ENCODE data around the gene TRPM3.

TRPM3 gene

DNA sequence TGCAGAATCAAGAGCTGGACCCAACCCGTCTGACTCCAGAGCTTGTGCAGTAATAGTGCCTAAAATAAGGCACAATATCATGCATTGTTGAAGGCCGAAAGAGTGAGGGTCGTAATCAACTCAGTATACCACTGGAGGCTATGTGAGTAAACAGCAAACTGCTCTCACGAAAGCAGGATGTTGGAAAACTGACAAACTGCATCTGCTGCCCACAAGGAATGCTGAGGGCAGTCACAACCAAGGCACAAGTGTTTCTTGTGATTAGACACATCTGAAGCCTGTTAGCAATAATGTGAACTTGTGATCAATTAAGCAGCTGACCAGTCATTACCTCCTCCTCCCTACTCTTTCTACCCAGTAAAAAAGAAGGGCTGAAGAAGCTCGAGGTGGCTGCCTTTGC is 48.8 kb downstream of the TRPM3 start:
- TF ChIP-seq, protein P1, sequence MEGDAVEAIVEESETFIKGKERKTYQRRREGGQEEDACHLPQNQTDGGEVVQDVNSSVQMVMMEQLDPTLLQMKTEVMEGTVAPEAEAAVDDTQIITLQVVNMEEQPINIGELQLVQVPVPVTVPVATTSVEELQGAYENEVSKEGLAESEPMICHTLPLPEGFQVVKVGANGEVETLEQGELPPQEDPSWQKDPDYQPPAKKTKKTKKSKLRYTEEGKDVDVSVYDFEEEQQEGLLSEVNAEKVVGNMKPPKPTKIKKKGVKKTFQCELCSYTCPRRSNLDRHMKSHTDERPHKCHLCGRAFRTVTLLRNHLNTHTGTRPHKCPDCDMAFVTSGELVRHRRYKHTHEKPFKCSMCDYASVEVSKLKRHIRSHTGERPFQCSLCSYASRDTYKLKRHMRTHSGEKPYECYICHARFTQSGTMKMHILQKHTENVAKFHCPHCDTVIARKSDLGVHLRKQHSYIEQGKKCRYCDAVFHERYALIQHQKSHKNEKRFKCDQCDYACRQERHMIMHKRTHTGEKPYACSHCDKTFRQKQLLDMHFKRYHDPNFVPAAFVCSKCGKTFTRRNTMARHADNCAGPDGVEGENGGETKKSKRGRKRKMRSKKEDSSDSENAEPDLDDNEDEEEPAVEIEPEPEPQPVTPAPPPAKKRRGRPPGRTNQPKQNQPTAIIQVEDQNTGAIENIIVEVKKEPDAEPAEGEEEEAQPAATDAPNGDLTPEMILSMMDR (IDR thresholded peaks at IDR 0.05): no peak

DNA sequence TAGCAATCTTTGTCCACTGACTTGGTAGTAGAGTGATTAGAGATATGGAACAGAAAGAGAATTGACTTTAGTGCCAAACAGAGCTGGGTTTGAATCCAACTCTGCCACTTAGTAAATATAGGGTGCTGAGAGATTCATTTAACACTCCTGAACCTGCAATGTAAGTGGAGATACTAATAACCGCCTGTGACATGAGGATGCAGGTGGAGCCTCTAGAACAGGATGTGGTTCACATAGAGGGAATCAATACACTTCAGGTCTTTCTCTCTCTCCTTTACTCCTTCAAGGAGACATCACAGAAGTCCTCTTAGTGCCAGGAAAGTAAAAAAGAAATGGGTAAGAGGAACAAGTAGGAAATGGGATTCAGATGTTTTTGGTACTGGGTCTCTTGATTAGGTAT is 49.8 kb downstream of the TRPM3 start:
- TF ChIP-seq, protein P1 (IDR thresholded peaks at IDR 0.05): no peak

DNA sequence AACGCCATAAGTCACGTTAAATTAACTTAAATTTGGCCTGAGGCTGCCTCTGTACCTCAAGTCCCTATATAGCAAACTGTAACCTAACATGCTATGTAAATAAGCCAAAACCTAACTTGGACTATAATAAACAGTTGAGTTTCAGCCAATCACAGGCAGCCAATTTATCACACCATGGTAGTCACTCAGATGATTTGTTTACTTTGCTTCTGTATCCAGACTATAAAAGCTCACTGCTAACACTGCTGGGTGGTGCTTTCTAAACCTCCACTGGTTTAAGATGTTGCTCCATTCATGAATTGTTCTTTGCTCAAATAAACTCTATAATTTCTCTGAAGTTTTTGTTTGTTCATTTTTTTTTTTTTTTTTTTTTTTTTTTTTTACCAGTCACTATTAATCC is 62.8 kb downstream of the TRPM3 start:
- TF ChIP-seq, protein P1 (IDR thresholded peaks at IDR 0.05): no peak

DNA sequence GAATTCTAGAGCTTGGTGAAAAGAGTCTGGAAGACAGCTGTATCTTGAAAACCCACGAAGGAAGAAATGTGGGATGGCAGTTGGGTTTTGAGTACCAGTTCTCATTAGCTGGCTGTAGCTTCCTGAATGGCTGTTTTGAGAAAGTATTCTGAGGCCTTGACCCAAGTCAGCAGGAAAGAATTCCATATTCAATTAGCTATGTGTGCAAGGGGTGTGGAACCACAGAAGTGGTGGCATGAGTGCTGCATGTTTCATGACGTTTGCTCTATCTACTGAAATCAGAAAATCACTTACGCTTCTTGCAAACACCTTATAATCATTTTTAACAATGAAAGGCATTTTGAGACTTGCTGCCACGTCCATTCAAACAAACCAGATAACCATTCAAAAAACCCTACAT is 69.1 kb downstream of the TRPM3 start:
- TF ChIP-seq, protein P1 (IDR thresholded peaks at IDR 0.05): no peak

DNA sequence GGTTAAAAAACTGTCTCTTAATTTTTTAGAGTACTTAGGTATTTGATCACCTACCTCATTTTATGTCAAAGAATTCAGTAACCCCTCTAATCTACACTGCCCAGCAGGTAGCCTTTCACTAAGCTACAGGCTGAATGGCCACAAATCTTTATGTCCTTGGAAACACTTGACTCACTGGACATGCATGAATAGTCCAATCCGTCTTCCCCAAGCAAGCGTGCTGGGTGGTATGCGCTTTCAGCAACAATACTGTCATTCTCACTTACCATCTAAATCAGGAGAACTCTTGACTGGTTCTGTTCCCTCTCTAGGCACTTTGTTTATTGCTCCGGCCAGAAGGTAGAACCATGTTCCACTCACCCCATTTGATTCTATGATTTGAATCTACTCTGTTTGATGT is 73.1 kb downstream of the TRPM3 start:
- TF ChIP-seq, protein P1 (IDR thresholded peaks at IDR 0.05): no peak

DNA sequence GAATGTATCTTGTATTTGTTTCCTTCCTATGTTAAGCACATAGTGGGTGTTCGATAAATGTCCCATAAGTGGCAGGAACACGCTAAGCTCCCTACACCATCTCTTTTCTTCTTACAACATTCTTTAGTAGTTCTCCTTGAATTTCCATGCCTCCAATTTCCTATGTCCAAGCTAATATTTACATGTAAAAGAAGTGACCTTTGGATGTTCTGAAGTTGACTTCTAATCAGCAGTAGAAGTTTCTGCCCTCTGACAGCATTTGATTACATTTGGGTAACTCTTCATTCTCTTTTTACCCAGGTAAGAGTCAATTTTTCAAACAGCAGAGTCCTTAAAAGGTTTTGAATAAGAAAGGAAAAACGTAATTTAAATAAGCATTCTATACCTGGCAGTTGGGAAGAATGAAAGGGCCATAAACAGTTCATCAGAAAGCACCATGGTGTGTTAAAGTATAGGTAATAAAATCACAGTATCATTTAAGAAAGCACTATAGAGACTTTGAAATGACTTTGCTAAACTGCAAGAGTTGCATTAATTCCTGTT is 78.9 kb downstream of the TRPM3 start:
- TF ChIP-seq, protein P1 (IDR thresholded peaks at IDR 0.05): no peak

DNA sequence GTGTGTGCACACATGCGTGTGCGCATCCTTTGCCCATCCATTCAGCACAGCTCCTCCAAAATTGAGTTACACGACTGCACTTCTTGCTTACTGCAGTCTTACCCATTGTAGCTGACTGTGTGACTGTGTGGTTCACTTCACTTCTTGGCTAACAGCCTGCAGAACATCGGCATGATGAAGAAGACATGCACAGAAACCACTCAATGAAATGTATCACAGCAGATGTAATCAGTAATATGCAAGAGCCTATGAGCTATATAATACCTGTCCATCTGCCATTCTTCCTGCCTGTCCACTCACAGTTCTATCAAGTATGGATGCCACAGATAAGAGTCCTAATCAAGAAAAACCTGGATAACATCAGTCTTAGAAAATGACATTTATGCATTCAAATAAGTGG is 83.9 kb downstream of the TRPM3 start:
- TF ChIP-seq, protein P1 (IDR thresholded peaks at IDR 0.05): no peak

DNA sequence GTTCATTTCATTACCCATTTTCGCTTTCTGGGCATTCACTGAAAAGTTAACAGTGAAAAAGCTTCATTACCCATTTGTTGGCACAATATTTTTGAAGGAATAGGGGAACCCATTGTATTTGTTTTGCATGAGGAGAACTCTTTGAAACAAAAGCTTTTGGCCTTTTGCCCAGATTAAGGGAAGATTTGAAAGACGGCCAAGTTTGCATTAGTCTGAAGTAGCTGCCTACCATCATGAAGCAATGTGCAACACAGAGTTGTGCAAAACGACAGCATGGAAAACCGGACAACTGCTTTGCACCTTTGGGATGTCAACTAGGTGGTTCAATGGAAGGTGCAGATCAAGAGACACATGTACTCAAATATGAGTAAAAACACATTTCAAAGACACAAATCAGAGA is 84.9 kb downstream of the TRPM3 start:
- TF ChIP-seq, protein P1 (IDR thresholded peaks at IDR 0.05): no peak

Data from LNCAP (cell line).